ENCODE data around the gene MEP1B. TPM values are rescaled to one million over a fixed set of nuclear protein-coding genes. Genes with fewer than 3 reads are reported as not detected.

The MEP1B gene
- total RNA-seq, 4 donors from 2014 or later = not detected

DNA sequence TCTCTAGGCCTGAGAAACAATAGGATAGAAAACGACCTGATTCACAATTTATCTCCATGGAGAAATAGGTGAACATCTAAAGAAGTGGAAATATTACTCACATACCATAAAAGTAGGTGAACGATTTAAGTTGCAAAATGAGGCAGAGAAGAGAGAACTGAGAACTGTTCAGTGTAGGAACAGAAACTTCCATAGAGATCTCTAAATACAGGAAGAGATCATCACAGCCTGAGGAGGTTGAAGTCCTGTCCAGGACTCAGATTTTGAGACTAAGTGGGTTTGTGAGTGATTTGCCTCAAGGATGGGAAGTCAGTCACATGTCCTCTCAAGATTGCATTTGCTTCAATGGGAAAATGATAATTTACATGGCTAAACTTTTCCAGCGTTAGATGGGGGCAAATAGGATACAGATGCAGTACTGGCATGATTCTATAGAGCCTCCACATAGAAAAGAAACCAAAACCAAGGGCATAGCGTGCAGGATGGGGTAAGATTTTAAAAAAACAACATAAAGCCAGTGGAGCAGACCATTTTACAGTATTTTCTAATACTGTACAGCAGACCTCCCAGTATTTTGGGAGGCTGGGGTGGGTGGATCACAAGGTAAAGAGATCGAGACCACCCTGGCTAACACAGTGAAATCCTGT is 68.8 kb downstream of the MEP1B start:
- TF ChIP-seq, protein P1, sequence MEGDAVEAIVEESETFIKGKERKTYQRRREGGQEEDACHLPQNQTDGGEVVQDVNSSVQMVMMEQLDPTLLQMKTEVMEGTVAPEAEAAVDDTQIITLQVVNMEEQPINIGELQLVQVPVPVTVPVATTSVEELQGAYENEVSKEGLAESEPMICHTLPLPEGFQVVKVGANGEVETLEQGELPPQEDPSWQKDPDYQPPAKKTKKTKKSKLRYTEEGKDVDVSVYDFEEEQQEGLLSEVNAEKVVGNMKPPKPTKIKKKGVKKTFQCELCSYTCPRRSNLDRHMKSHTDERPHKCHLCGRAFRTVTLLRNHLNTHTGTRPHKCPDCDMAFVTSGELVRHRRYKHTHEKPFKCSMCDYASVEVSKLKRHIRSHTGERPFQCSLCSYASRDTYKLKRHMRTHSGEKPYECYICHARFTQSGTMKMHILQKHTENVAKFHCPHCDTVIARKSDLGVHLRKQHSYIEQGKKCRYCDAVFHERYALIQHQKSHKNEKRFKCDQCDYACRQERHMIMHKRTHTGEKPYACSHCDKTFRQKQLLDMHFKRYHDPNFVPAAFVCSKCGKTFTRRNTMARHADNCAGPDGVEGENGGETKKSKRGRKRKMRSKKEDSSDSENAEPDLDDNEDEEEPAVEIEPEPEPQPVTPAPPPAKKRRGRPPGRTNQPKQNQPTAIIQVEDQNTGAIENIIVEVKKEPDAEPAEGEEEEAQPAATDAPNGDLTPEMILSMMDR (IDR thresholded peaks at IDR 0.05; ENCODE audit: low read depth) = no peak

DNA sequence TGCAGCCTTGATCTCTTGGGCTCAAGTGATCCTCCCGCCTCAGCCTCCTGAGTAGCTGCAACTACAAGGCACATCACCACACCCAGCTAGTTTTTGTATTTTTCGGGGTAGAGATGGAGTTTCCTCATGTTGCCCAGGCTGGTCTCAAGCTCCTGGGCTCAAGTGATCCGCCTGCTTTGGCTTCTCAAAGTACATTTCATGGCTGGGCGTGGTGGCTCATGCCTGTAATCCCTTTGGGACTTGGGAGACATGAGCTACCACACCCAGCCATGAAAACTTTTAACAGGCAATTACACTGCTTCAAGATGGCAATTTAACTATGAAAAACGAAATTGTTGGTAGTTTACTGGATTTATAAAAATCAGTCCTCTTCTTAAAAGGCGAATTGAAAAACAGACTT is 69.7 kb downstream of the MEP1B start:
- TF ChIP-seq, protein P1 (IDR thresholded peaks at IDR 0.05; ENCODE audit: low read depth) = no peak

GRCh38 chr18:32261003-32261402 is 71.2 kb downstream of the MEP1B start:
- TF ChIP-seq, protein P1 (IDR thresholded peaks at IDR 0.05; ENCODE audit: low read depth) = no peak

DNA sequence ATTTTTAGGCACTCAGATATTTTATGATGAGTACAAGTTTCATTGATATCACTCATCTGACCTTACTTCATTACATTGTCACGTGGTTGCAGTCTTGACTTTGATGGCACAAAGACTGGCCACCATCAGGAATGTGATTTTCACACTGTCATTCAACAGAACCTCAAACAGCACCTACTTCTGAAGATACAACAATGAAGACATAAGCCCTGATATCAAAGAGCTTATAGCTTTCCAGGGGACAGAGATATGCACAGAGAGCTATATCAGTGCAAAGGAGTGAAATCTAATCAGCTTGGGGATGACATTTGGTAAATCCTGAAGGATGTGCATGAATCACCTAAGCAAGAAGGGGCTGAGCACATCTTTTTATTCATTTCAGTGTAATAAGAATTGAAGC is 72.3 kb downstream of the MEP1B start:
- TF ChIP-seq, protein P1 (IDR thresholded peaks at IDR 0.05; ENCODE audit: low read depth) = no peak

- TF ChIP-seq, protein P1 (IDR thresholded peaks at IDR 0.05; ENCODE audit: low read depth) = no peak
Measured at GRCh38 chr18:32264401-32264800, 74.6 kb downstream of the MEP1B start.

GRCh38 chr18:32267463-32267862 is 77.6 kb downstream of the MEP1B start:
- TF ChIP-seq, protein P1 (IDR thresholded peaks at IDR 0.05; ENCODE audit: low read depth) = no peak

Small RNAs within 50 kb of the gene (small RNA-seq; reads per million reads assigned to genes)
- 0.49 reads per million for gene RF00019
- not detected for gene RNA5SP453

Other genes with a start within 250 kb of the MEP1B start
- 10 to 100 TPM; 36.5 to 49.4 (median 45.1) TPM for gene TRAPPC8, start 246.9 kb upstream of the MEP1B start, total RNA-seq
- gene RNF125, start 171.2 kb upstream of the MEP1B start, total RNA-seq = 10 to 100 TPM; 15.6 to 24.9 (median 19.4) TPM
- 10 to 100 TPM; 19.7 to 31.6 (median 22.3) TPM for gene RNF138, start 98.2 kb upstream of the MEP1B start, total RNA-seq